Bronchial epithelial cell (primary cell): ENCODE measurements around the gene TMEM164. TPM values are rescaled to one million over a fixed set of nuclear protein-coding genes. Genes with fewer than 3 reads are reported as not detected.
A peak's percentile ranks its signal among the peaks of the same experiment; 100 is the strongest.

Source experiments
- DNase-seq: peaks from one replicate; pipeline ENCODE4 v3.0.0-alpha.2; 2010; ENCODE audit warnings: low read depth
- FAIRE-seq: peaks from 2 replicates; lab custom pipeline; 2011; peaks lifted over from hg19 to GRCh38; lab: Jason Lieb, UNC
- H3K27me3 ChIP-seq: 2 replicates; pipeline ENCODE4 v1.5.1; 2011; ENCODE audit warnings: low read length; ENCODE audit not compliant: control insufficient read depth, insufficient read depth
- H3K36me3 ChIP-seq: 2 replicates; pipeline ENCODE4 v1.5.1; 2011; ENCODE audit warnings: low read length; ENCODE audit not compliant: control insufficient read depth, insufficient read depth
- H3K4me3 ChIP-seq: 2 replicates; pipeline ENCODE4 v1.5.1; 2011; ENCODE audit warnings: mild to moderate bottlenecking, low read depth, low read length, control low read depth
- total RNA-seq: library from RNA; depleted of rRNA; stranded (reverse); fragments of >200 nt; gene quantifications from 2 replicates; pipeline ENCODE4 v1.2.1, GENCODE V29; 2014
- TF ChIP-seq, protein P1 (sequence below): IDR thresholded peaks from 2 replicates; pipeline ENCODE4 v1.5.1; 2011; ENCODE audit warnings: mild to moderate bottlenecking, moderate library complexity, low read length, control low read depth, inconsistent platforms; ENCODE audit not compliant: insufficient read depth, severe bottlenecking

Gene TMEM164
- total RNA-seq, 1 donor from 2014 or later, result 20.3 TPM

DNA sequence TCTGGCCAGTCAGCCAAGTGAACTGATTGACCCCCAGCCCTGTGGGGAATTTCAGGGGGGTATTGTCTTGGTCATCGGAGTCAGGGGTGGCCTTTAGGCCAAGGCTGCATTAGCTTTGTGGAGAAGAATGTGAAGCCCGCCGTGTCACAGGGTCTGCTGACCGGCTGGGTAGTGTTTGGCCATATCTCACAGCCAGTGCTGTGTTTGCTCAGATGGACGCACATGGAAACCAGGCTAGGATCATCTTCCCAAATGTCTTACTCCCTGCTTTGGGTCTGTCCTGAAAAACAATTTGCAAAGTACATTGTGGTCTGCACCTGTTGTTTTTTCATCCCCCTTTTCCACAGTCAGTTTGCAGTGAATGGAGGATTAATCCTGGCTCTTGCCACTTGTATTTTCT lies 13.0 kb downstream of the TMEM164 start:
- no peaks in the 10 kb centered on the region for H3K27me3 ChIP-seq
- H3K4me3 ChIP-seq, result no peak overlapping the region
- H3K36me3 ChIP-seq, result peaks cover 1% of the 10 kb centered on the region
- DNase-seq (no peak), FAIRE-seq (no peak)
- TF ChIP-seq, protein P1, sequence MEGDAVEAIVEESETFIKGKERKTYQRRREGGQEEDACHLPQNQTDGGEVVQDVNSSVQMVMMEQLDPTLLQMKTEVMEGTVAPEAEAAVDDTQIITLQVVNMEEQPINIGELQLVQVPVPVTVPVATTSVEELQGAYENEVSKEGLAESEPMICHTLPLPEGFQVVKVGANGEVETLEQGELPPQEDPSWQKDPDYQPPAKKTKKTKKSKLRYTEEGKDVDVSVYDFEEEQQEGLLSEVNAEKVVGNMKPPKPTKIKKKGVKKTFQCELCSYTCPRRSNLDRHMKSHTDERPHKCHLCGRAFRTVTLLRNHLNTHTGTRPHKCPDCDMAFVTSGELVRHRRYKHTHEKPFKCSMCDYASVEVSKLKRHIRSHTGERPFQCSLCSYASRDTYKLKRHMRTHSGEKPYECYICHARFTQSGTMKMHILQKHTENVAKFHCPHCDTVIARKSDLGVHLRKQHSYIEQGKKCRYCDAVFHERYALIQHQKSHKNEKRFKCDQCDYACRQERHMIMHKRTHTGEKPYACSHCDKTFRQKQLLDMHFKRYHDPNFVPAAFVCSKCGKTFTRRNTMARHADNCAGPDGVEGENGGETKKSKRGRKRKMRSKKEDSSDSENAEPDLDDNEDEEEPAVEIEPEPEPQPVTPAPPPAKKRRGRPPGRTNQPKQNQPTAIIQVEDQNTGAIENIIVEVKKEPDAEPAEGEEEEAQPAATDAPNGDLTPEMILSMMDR, result no peak

DNA sequence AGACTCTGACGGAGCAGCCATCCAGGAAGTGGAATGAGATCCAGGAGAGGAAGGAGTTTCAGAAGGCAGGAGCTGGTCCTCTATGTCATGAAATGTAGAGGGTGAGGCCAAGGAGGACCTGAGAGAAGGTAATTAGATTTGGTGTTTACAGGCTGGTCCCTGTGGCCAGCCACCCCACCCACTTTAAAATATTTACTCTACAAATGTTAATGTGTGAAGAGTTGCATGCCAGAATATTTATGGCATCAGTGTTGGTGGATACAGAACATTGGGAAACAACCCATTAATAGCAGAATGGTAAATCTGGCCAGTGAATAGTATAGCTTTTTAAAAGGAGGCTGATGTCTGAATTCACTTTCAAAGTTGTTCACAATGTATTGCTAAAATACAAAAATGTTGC lies 17.6 kb downstream of the TMEM164 start:
- TF ChIP-seq, protein P1, result no peak
- DNase-seq (no peak), FAIRE-seq (no peak)
- H3K27me3 ChIP-seq, result no peaks in the 10 kb centered on the region
- peaks cover 2% of the 10 kb centered on the region for H3K36me3 ChIP-seq
- H3K4me3 ChIP-seq, result no peak overlapping the region

DNA sequence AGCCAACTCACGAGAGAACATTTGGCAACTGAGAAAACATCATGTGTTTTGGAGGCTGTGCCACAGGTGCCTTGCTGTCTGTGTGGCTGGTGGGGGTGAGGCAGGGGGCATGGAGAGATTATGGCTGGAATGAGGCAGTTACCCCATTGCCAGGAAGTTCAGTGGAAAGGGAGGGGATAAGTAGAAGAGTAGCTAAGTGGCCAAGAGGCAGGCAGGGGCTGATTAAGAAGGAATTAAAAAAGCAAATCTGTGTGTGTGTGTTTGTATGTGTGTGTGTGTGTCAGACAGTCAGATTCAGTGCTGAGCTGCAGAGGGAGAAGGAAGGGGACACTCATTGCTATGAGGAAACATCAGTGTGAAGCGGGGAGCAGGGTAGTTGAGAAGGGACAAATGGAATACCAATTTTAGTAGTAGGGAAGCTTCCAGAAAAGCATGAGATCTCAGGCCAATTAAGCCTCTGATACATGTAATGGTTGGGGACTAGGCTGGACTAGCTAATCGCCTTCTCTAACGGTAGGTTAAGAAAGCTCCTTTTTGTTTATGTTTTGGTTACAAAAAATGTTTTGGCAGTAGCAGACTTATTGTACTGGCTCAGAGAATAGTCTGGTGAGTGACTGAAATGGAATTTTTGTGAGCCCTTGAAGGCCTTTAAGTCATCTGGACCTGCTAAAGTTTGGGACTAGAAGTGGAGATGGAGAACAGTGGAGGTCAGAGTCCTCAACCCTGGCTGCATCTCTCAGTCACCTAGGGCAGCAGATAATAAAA lies 18.5 kb downstream of the TMEM164 start:
- DNase-seq (no peak), FAIRE-seq (no peak)
- Histone ChIP-seq H3K27me3 (no peaks in the 10 kb centered on the region), H3K36me3 (peaks cover 2% of the 10 kb centered on the region), H3K4me3 (no peak overlapping the region)
- TF ChIP-seq, protein P1, result no peak

DNA sequence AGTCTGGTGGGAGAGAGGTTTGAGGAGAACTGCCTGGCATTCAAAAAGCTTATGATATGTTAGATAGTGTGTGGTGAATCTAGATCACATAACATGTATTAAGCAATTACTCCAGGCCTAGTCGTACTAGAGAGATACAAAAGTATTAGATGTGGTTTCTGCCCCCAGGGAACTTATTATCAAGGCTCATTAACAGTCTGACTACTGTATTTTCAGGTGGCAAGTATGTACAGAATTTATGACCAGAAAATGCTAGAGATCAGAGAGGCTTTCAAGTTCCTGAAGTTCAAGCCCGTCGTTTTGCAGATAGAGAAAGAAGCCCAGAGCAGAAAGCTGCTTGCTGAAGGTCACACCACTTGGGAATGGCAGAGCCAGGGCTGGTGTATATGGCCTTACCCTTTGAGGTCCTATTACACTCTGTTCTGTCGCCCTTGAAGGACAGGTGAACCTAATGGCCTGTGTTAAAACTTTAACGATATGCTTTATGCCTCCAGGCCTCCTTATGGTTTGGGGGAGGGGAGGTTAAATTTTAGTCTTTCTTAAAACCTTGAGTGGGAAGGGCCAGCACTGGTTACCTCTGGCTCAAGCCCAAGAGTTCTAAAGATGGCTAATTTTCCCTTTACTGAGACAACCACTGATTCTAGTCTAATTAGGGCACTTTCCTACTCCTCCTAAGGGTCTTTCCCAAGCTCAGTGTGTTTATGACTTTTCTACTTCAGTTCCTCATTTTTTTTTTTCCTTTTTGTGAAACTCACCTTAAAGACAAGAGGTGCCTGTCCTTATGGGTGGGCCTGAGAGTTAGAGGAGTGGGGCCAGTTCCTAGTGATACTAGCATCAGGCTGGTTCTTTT lies 19.9 kb downstream of the TMEM164 start:
- DNase-seq, result no peak
- TF ChIP-seq, protein P1, result no peak
- Histone ChIP-seq H3K27me3 (no peaks in the 10 kb centered on the region), H3K4me3 (no peak overlapping the region), H3K36me3 (peaks cover 2% of the 10 kb centered on the region)
- FAIRE-seq, result no peak

DNA sequence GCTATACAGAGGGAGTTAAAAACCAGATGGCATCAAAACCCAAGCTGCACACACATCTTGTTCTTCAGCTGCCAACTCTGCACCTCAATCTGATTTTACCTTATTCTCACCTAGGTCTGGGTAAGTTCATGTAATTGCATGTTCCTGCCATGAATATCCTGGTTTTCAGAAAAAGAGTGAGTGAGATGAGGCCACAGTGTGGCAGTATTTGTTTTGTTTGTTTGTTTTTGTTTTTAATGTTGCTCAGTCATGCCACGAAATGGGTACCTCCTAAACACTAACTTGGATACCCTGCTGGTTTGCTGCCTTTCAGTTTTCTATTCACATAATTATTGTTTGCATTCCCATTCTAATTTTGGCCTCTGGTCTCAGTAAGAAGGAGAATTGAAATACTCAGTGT lies 22.5 kb downstream of the TMEM164 start:
- FAIRE-seq (peak; percentile 81), DNase-seq (no peak)
- H3K4me3 ChIP-seq, result no peak overlapping the region

More for the DNA sequence above, 22.5 kb downstream of the TMEM164 start:
- peaks cover 2% of the 10 kb centered on the region for H3K36me3 ChIP-seq
- H3K27me3 ChIP-seq, result no peaks in the 10 kb centered on the region
- TF ChIP-seq, protein P1, result no peak
